HG03342 (cell line): ENCODE data around the gene ZNF813.
A peak's percentile ranks its signal among the peaks of the same experiment; 100 is the strongest.
"Not testable (repeated sequence)": the region's sequence is repeated elsewhere in the genome, so short reads cannot be mapped to it uniquely, and the experiment has no call there.

Experiments used
- ATAC-seq: cut with Tn5 transposase; IDR thresholded peaks from one replicate; pipeline ENCODE4 v1.9.1; 2021; ENCODE audit warnings: mild to moderate bottlenecking, moderate library complexity; ENCODE audit not compliant: unreplicated experiment

The ZNF813 gene

GRCh38 chr19:53467485-53468262 is at the start of gene ZNF813:
ZNF813 (plus strand) TSS chr19:53467733; CDS start chr19:53483823, 16,090 bp downstream.
- ATAC-seq = peak; percentile 91

GRCh38 chr19:53420520-53421315 is 46.8 kb upstream of the ZNF813 start:
- ATAC-seq = not testable (repeated sequence)

- no peak for ATAC-seq
Measured at GRCh38 chr19:53422551-53422950, 45.0 kb upstream of the ZNF813 start.

- not testable (repeated sequence) for ATAC-seq
Measured at GRCh38 chr19:53423074-53423473, 44.5 kb upstream of the ZNF813 start.

- not testable (repeated sequence) for ATAC-seq
Measured at GRCh38 chr19:53423680-53424079, 43.9 kb upstream of the ZNF813 start.

- no peak for ATAC-seq
Measured at GRCh38 chr19:53424968-53425597, 42.5 kb upstream of the ZNF813 start.

GRCh38 chr19:53431399-53432087 is 36.0 kb upstream of the ZNF813 start, which contains the start of gene ZNF761:
ZNF761 (plus strand) TSS chr19:53431984; CDS start chr19:53447269, 15,285 bp downstream.
- peak; percentile 91 for ATAC-seq

GRCh38 chr19:53432088-53432661 is 35.4 kb upstream of the ZNF813 start:
- ATAC-seq = peak; percentile 17

GRCh38 chr19:53443809-53444208 is 23.7 kb upstream of the ZNF813 start:
- not testable (repeated sequence) for ATAC-seq

GRCh38 chr19:53447196-53447595 is 20.3 kb upstream of the ZNF813 start:
- ATAC-seq = not testable (repeated sequence)

- ATAC-seq = no peak
Measured at GRCh38 chr19:53455828-53456227, 11.7 kb upstream of the ZNF813 start.

- ATAC-seq = not testable (repeated sequence)
Measured at GRCh38 chr19:53460131-53460721, 7.3 kb upstream of the ZNF813 start.

- no peak for ATAC-seq
Measured at GRCh38 chr19:53461866-53462265, 5.7 kb upstream of the ZNF813 start.

GRCh38 chr19:53462861-53463260 is 4.7 kb upstream of the ZNF813 start:
- no peak for ATAC-seq

GRCh38 chr19:53463263-53463662 is 4.3 kb upstream of the ZNF813 start:
- no peak for ATAC-seq

- ATAC-seq = peak; percentile 20
Measured at GRCh38 chr19:53466726-53467484, 628 bp upstream of the ZNF813 start.

- not testable (repeated sequence) for ATAC-seq
Measured at GRCh38 chr19:53468628-53469027, 1.1 kb downstream of the ZNF813 start.

GRCh38 chr19:53471916-53472315 is 4.4 kb downstream of the ZNF813 start:
- ATAC-seq = no peak

- not testable (repeated sequence) for ATAC-seq
Measured at GRCh38 chr19:53474832-53475231, 7.3 kb downstream of the ZNF813 start.
